Small intestine (tissue), 7 donors: Measurements from ENCODE around the gene EPB41. TPM values are rescaled to one million over a fixed set of nuclear protein-coding genes. Genes with fewer than 3 reads are reported as not detected.
"Not testable (repeated sequence)": the region's sequence is repeated elsewhere in the genome, so short reads cannot be mapped to it uniquely, and the experiment has no call there.

Experiments
- DNase-seq, 2 donors: peaks; one replicate each; pipeline versions ENCODE4 v3.0.0 to v3.0.0-alpha.2; 2013
- FAIRE-seq: peaks from 2 replicates; lab custom pipeline; 2012; peaks lifted over from hg19 to GRCh38; lab: Jason Lieb, UNC
- H3K27ac ChIP-seq, 3 donors: one replicate each; pipeline ENCODE4 v1.5.1; 2013; ENCODE audit warnings: low read length in 2 of 3, mild to moderate bottlenecking in 2 of 3, control low read depth in 1 of 3, inconsistent platforms in 1 of 3, low read depth in 1 of 3, moderate library complexity in 1 of 3
- H3K27me3 ChIP-seq, 3 donors: one replicate each; pipeline ENCODE4 v1.6.1; 2013; ENCODE audit warnings: low read length in 3 of 3, inconsistent platforms in 1 of 3; ENCODE audit not compliant: control insufficient read depth in 3 of 3, insufficient read depth in 3 of 3
- H3K36me3 ChIP-seq, 3 donors: one replicate each; pipeline ENCODE4 v1.6.1; 2013; ENCODE audit warnings: low read length in 3 of 3, inconsistent platforms in 1 of 3, low read depth in 1 of 3, mild to moderate bottlenecking in 1 of 3, moderate library complexity in 1 of 3; ENCODE audit not compliant: control insufficient read depth in 3 of 3, insufficient read depth in 2 of 3
- H3K4me1 ChIP-seq, 3 donors: one replicate each; pipeline ENCODE4 v1.6.1; 2013; ENCODE audit warnings: low read length in 2 of 3, inconsistent platforms in 1 of 3, low read depth in 1 of 3, mild to moderate bottlenecking in 1 of 3, moderate library complexity in 1 of 3; ENCODE audit not compliant: control insufficient read depth in 3 of 3, insufficient read depth in 2 of 3
- H3K4me3 ChIP-seq, 3 donors: one replicate each; pipeline ENCODE4 v1.5.1; 2013; ENCODE audit warnings: low read length in 3 of 3, control low read depth in 1 of 3, inconsistent platforms in 1 of 3, low read depth in 1 of 3, mild to moderate bottlenecking in 1 of 3, moderate library complexity in 1 of 3
- H3K9me3 ChIP-seq, 2 donors: one replicate each; pipeline ENCODE4 v1.6.1; 2013; ENCODE audit warnings: low read depth in 1 of 2, low read length in 1 of 2; ENCODE audit not compliant: control insufficient read depth in 2 of 2, insufficient read depth in 1 of 2
- WGBS, 3 donors: extraction: QIAGEN DNeasy Blood & Tissue Kit; methylation state at CpG; one replicate each; pipeline ENCODE4 v1.1.7; 2013; 5-methylcytosine and 5-hydroxymethylcytosine counted together
- polyA plus RNA-seq, 4 donors: library from polyadenylated mRNA; stranded (reverse) in 3 of 4; unstranded in 1 of 4; fragments of 200-250 nt in 3 of 4; fragments of 120-200 nt in 1 of 4; gene quantifications; one replicate each; pipeline versions ENCODE4 v1.2.1 to v1.2.3, GENCODE V29; 2013
- donor health status: healthy with polysubstance abuse.
- donor health status: control.
- donor health status: control.
- donor health status: Bipolar disorder and iron deficiency.
- donor health status: healthy.

Gene EPB41
- polyA plus RNA-seq, 4 donors, result 14.9 to 77.9 (median 20.5) TPM

GRCh38 chr1:28936094-28936493 lies 21.7 kb downstream of the EPB41 start:
- H3K27me3 ChIP-seq, result no peaks in the 10 kb centered on the region
- H3K4me1 ChIP-seq, result peaks cover 0 to 3% (median 0%) of the 10 kb centered on the region in 3 donors
- no peak for FAIRE-seq
- DNase-seq, result no peak
- H3K27ac ChIP-seq, result no peak overlapping the region
- H3K36me3 ChIP-seq, result peaks cover 0 to 3% (median 0%) of the 10 kb centered on the region in 3 donors
- WGBS, 3 donors, result 90 to 97% (median 95%) methylated on average over 1 of the region's 1 CpG
- H3K4me3 ChIP-seq, result no peak overlapping the region
- no peaks in the 10 kb centered on the region for H3K9me3 ChIP-seq

DNA sequence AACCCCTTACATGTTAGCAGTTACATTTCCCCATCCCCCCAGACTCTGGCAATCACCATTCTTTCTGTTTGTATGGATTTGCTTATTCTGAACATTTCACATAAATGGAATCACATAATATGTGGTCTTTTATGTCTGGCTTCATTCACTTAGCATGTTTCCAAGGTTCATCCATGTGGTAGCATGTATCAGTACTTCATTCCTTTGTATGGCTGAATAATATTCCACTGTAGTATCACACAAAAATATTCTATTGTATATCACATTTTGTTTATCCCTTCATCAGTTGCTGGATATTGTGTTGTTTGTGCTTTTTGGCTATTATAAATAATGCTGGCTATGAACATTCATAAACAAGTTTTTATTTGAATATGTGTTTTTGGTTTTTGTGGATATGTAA lies 22.2 kb downstream of the EPB41 start:
- no peak for FAIRE-seq
- peaks cover 0 to 3% (median 0%) of the 10 kb centered on the region in 3 donors for H3K4me1 ChIP-seq

GRCh38 chr1:28943581-28943980 lies 29.2 kb downstream of the EPB41 start:
- not testable (repeated sequence) for DNase-seq, H3K36me3 ChIP-seq, FAIRE-seq, H3K9me3 ChIP-seq, H3K27ac ChIP-seq, H3K27me3 ChIP-seq, H3K4me1 ChIP-seq, H3K4me3 ChIP-seq
- 72 to 85% (median 78%) methylated on average over 3 of the region's 3 CpGs for WGBS, 3 donors

More for the DNA sequence above, 22.2 kb downstream of the EPB41 start:
- no peak for DNase-seq
- Histone ChIP-seq H3K27me3 (no peaks in the 10 kb centered on the region), H3K36me3 (peaks cover 0 to 3% (median 0%) of the 10 kb centered on the region in 3 donors), H3K9me3 (no peaks in the 10 kb centered on the region), H3K4me3 (no peak overlapping the region), H3K27ac (no peak overlapping the region)

DNA sequence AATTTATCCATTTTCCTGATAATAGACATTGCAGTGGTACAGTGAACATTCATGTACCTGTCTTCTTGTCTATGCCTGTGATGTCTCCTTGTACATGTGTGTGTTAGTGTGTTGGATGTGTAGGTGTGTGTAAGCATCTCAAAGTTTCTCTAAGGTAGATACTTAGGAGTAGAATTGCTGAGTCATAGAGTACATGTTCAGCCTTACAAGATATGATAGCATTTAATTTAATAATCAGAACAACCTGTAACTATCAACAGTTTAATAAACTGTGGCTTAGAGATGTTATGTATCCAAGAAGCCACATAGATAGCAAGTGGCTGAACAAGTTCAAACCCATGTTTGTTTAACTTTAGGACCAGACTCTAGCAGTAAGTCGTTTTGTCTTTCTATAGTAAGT lies 35.6 kb downstream of the EPB41 start:
- WGBS, 3 donors, result 35 to 58% (median 52%) methylated on average over 1 of the region's 1 CpG
- DNase-seq (peak in 1 of 2 donors; percentile 13), FAIRE-seq (no peak)
- no peak overlapping the region for H3K4me3 ChIP-seq
- H3K27me3 ChIP-seq, result no peaks in the 10 kb centered on the region
- H3K4me1 ChIP-seq, result no peaks in the 10 kb centered on the region
- no peak overlapping the region for H3K27ac ChIP-seq
- H3K9me3 ChIP-seq, result no peaks in the 10 kb centered on the region
- no peaks in the 10 kb centered on the region for H3K36me3 ChIP-seq

GRCh38 chr1:28950449-28950848 lies 36.1 kb downstream of the EPB41 start:
- no peak overlapping the region for H3K27ac ChIP-seq
- peaks cover 0 to 2% (median 0%) of the 10 kb centered on the region in 3 donors for H3K36me3 ChIP-seq
- FAIRE-seq (no peak), DNase-seq (no peak)
- no peaks in the 10 kb centered on the region for H3K27me3 ChIP-seq
- H3K9me3 ChIP-seq, result no peaks in the 10 kb centered on the region
- H3K4me1 ChIP-seq, result no peaks in the 10 kb centered on the region
- H3K4me3 ChIP-seq, result no peak overlapping the region

GRCh38 chr1:28954126-28954726 lies 39.9 kb downstream of the EPB41 start:
- H3K36me3 ChIP-seq, result peaks cover 0 to 2% (median 0%) of the 10 kb centered on the region in 3 donors
- H3K27me3 ChIP-seq, result no peaks in the 10 kb centered on the region
- WGBS, 3 donors, result 55 to 65% (median 56%) methylated on average over 2 of the region's 2 CpGs
- H3K27ac ChIP-seq, result no peak overlapping the region
- H3K4me3 ChIP-seq, result no peak overlapping the region
- no peaks in the 10 kb centered on the region for H3K9me3 ChIP-seq
- FAIRE-seq (no peak), DNase-seq (no peak)
- H3K4me1 ChIP-seq, result no peaks in the 10 kb centered on the region

DNA sequence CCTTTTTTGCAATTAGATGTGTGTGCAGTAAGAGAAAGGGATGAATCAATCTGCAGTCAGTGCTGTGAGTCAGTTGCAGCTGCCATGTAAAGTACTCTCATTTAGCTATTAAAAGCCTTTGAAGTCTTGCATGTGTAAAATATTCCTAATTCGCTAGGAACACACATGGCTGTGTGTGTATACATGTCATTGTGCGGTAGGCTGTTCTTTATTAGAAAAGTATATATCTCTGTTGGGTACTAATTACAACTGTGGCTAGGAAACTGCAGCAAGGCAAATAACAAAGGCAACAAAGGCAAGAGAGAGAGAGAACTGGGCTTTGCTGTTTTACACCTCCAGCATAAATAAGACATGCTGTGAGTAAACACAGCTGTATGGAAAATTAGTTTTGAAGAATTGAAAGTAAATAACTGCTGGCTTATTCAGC lies 41.7 kb downstream of the EPB41 start:
- Histone ChIP-seq H3K4me1 (no peaks in the 10 kb centered on the region), H3K4me3 (no peak overlapping the region), H3K9me3 (no peaks in the 10 kb centered on the region), H3K36me3 (peaks cover 0 to 2% (median 0%) of the 10 kb centered on the region in 3 donors), H3K27ac (no peak overlapping the region), H3K27me3 (no peaks in the 10 kb centered on the region)
- 79 to 86% (median 85%) methylated on average over 2 of the region's 2 CpGs for WGBS, 3 donors
- DNase-seq, result no peak
- no peak for FAIRE-seq

DNA sequence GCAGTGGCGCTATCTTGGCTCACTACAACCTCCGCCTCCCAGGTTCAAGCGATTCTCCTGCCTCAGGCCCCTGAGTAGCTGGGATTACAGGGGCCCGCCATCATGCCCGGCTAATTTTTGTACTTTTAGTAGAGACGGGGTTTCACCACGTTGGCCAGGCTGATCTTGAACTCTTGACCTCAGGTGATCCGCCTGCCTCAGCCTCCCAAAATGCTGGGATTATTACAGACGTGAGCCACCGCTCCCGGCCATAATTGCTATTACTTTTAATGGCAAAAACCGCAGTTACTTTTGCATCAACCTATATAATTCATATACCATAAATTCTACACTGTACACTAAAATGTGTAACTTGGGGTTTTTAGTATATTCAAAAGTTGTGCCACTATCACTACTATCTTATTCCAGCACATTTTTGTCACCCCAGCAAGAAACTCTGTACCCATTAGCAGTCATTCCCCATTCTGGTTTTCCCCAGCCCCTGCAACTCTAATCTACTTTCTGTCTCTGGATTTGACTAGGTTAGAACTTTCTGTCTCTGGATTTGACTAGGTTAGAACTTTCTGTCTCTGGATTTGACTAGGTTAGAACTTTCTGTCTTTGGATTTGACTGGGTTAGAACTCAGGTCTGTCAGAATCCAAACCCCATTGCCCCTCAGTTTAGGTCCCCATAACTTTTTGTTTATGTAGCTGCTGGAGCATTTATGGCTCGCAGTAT lies 47.9 kb downstream of the EPB41 start:
- not testable (repeated sequence) for DNase-seq, H3K4me3 ChIP-seq, H3K9me3 ChIP-seq, FAIRE-seq, H3K27me3 ChIP-seq, H3K4me1 ChIP-seq, H3K36me3 ChIP-seq, H3K27ac ChIP-seq
- 74 to 81% (median 81%) methylated on average over 13 of the region's 13 CpGs for WGBS, 3 donors
